ENCODE measurements around the gene IGSF21.

The IGSF21 gene

GRCh38 chr1:18350747-18351146 is 243.1 kb downstream of the IGSF21 start:
- TF ChIP-seq SNAI2 (CRISPR knock-in tag; IDR thresholded peaks at IDR 0.05) (no peak), RARB (CRISPR knock-in tag; IDR thresholded peaks at IDR 0.05) (no peak), ZNF565 (CRISPR knock-in tag; conservative IDR thresholded peaks at IDR 0.05; ENCODE audit: low read depth) (no peak), ZNF8 (CRISPR knock-in tag; IDR thresholded peaks at IDR 0.05) (no peak), ZC3H10 (CRISPR knock-in tag; IDR thresholded peaks at IDR 0.05) (no peak)
- no peak for ATAC-seq

- ATAC-seq: no peak
- TF ChIP-seq TOX (CRISPR knock-in tag; IDR thresholded peaks at IDR 0.05; ENCODE audit: borderline replicate concordance): no peak
- no peak for TF ChIP-seq ISL1 (CRISPR knock-in tag; IDR thresholded peaks at IDR 0.05)
- no peak for TF ChIP-seq BACH2 (CRISPR knock-in tag; IDR thresholded peaks at IDR 0.05; ENCODE audit: borderline replicate concordance)
- no peak for TF ChIP-seq ZC3H10 (CRISPR knock-in tag; IDR thresholded peaks at IDR 0.05)
- no peak for TF ChIP-seq CSRNP3 (CRISPR knock-in tag; IDR thresholded peaks at IDR 0.05)
- TF ChIP-seq TCF4 (CRISPR knock-in tag; IDR thresholded peaks at IDR 0.05; ENCODE audit: borderline replicate concordance): no peak
- no peak for TF ChIP-seq CSDC2 (CRISPR knock-in tag; IDR thresholded peaks at IDR 0.05)
- no peak for TF ChIP-seq ZFP3 (CRISPR knock-in tag; IDR thresholded peaks at IDR 0.05)
- no peak for TF ChIP-seq RARB (CRISPR knock-in tag; IDR thresholded peaks at IDR 0.05)
- no peak for TF ChIP-seq CREB5 (CRISPR knock-in tag; IDR thresholded peaks at IDR 0.05; ENCODE audit: low read depth)
- no peak for TF ChIP-seq PPARA (CRISPR knock-in tag; IDR thresholded peaks at IDR 0.05; ENCODE audit: borderline replicate concordance)
- TF ChIP-seq POU6F1 (CRISPR knock-in tag; IDR thresholded peaks at IDR 0.05; ENCODE audit: borderline replicate concordance, low read depth): no peak
- no peak for TF ChIP-seq ESRRG (CRISPR knock-in tag; IDR thresholded peaks at IDR 0.05)
Measured at GRCh38 chr1:18351735-18352134, 244.1 kb downstream of the IGSF21 start.

- ATAC-seq: no peak
- no peak for TF ChIP-seq ZC3H10 (CRISPR knock-in tag; IDR thresholded peaks at IDR 0.05)
- no peak for TF ChIP-seq ESRRG (CRISPR knock-in tag; IDR thresholded peaks at IDR 0.05)
- TF ChIP-seq GLIS3 (CRISPR knock-in tag; IDR thresholded peaks at IDR 0.05): no peak
- no peak for TF ChIP-seq OSR1 (CRISPR knock-in tag; IDR thresholded peaks at IDR 0.05)
- TF ChIP-seq CREB5 (CRISPR knock-in tag; IDR thresholded peaks at IDR 0.05; ENCODE audit: low read depth): no peak
- no peak for TF ChIP-seq ZFP30 (CRISPR knock-in tag; IDR thresholded peaks at IDR 0.05)
Measured at GRCh38 chr1:18352636-18353265, 245.2 kb downstream of the IGSF21 start.

- no peak for TF ChIP-seq PPARA (CRISPR knock-in tag; IDR thresholded peaks at IDR 0.05; ENCODE audit: borderline replicate concordance)
- TF ChIP-seq ZC3H10 (CRISPR knock-in tag; IDR thresholded peaks at IDR 0.05): no peak
- no peak for TF ChIP-seq ZFP30 (CRISPR knock-in tag; IDR thresholded peaks at IDR 0.05)
- no peak for TF ChIP-seq CREB5 (CRISPR knock-in tag; IDR thresholded peaks at IDR 0.05; ENCODE audit: low read depth)
- TF ChIP-seq PATZ1 (CRISPR knock-in tag; IDR thresholded peaks at IDR 0.05; ENCODE audit: borderline replicate concordance): no peak
- TF ChIP-seq TOX (CRISPR knock-in tag; IDR thresholded peaks at IDR 0.05; ENCODE audit: borderline replicate concordance): no peak
- ATAC-seq: no peak
Measured at GRCh38 chr1:18353528-18353927, 245.9 kb downstream of the IGSF21 start.

Data from SK-N-SH treated with all-trans-retinoic acid at 6 μM for 48 hours (cell line).